SU-DHL-6 (cell line): Measurements from ENCODE around the gene RGS19.

Experiments used
- H2AFZ ChIP-seq: fragments of 200-600 bp; sonication (generic); 2 replicates; pipeline ENCODE4 v1.6.1; 2014; ENCODE audit warnings: low read depth, mild to moderate bottlenecking, moderate library complexity, mixed read lengths, antibody characterized with exemption, low read length; ENCODE audit not compliant: severe bottlenecking
- H3F3A ChIP-seq: fragments of 200-600 bp; shearing (Covaris generic); 2 replicates; pipeline ENCODE4 v1.6.0; 2016; ENCODE audit warnings: antibody characterized with exemption, mild to moderate bottlenecking; ENCODE audit not compliant: insufficient read depth
- H3K27ac ChIP-seq: fragments of 200-600 bp; sonication (generic); 2 replicates; pipeline ENCODE4 v1.5.1; 2016; ENCODE audit warnings: low read depth, mild to moderate bottlenecking, low read length, moderate library complexity, mixed read lengths
- H3K27me3 ChIP-seq: fragments of 200-600 bp; sonication (generic), shearing (Covaris generic); 2 replicates; pipeline ENCODE4 v1.6.0; 2014; ENCODE audit warnings: mild to moderate bottlenecking, low read length
- H3K36me3 ChIP-seq: fragments of 200-600 bp; sonication (generic); 2 replicates; pipeline ENCODE4 v1.6.1; 2014; ENCODE audit warnings: mild to moderate bottlenecking, low read length, mixed read lengths
- H3K4me2 ChIP-seq: fragments of 300-600, 200-600 bp; shearing (Covaris generic), sonication (generic); 2 replicates; pipeline ENCODE4 v1.6.0; 2014; ENCODE audit warnings: low read length, low read depth, mild to moderate bottlenecking; ENCODE audit not compliant: poor library complexity, severe bottlenecking
- H3K4me3 ChIP-seq: fragments of 200-600 bp; sonication (generic); 2 replicates; pipeline ENCODE4 v1.5.1; 2014; ENCODE audit warnings: antibody characterized with exemption, low read length, mild to moderate bottlenecking, mixed read lengths; ENCODE audit not compliant: insufficient read depth, poor library complexity, severe bottlenecking
- H3K79me2 ChIP-seq: fragments of 200-600 bp; sonication (generic); 2 replicates; pipeline ENCODE4 v1.6.1; 2014; ENCODE audit warnings: mild to moderate bottlenecking, low read length, moderate library complexity; ENCODE audit not compliant: insufficient read depth
- H3K9ac ChIP-seq: fragments of 200-600 bp; sonication (generic); 2 replicates; pipeline ENCODE4 v1.7.0; 2014; ENCODE audit warnings: mild to moderate bottlenecking, low read length
- H3K9me2 ChIP-seq: fragments of 200-600 bp; sonication (generic); replicated peaks from 2 replicates; pipeline ENCODE4 v1.6.1; 2014; ENCODE audit warnings: low read length; ENCODE audit not compliant: insufficient read depth
- H3K9me3 ChIP-seq: fragments of 200-600 bp; sonication (generic); 2 replicates; pipeline ENCODE4 v1.6.1; 2014; ENCODE audit warnings: low read length, mixed read lengths; ENCODE audit not compliant: insufficient read depth
- H4K20me1 ChIP-seq: fragments of 200-600 bp; sonication (generic); 2 replicates; pipeline ENCODE4 v1.6.1; 2014; ENCODE audit warnings: low read depth, mild to moderate bottlenecking, antibody characterized with exemption, low read length, moderate library complexity, mixed read lengths
- EZH2phosphoT487 ChIP-seq: fragments of 200-600 bp; sonication (generic), shearing (Covaris generic); conservative IDR thresholded peaks from 2 replicates; pipeline ENCODE4 v1.6.1; 2018; ENCODE audit warnings: mild to moderate bottlenecking, antibody characterized with exemption, low read length, moderate library complexity, mixed read lengths
- TF ChIP-seq, protein P1 (sequence below): fragments of 200-600 bp; sonication (generic); IDR thresholded peaks from one replicate; pipeline ENCODE4 v1.5.1; 2017; ENCODE audit warnings: antibody characterized with exemption, mild to moderate bottlenecking, low read length, moderate library complexity; ENCODE audit not compliant: insufficient read depth, poor library complexity, severe bottlenecking

RGS19 gene

GRCh38 chr20:64031822-64032314 is 47.5 kb downstream of the RGS19 start:
- H3K4me2 ChIP-seq, result no peak overlapping the region
- H3K9me2 ChIP-seq, result no peaks in the 10 kb centered on the region
- no peaks in the 10 kb centered on the region for H3K9me3 ChIP-seq
- no peak overlapping the region for H3K9ac ChIP-seq
- H3F3A ChIP-seq, result no peaks in the 10 kb centered on the region
- no peaks in the 10 kb centered on the region for H3K79me2 ChIP-seq
- H4K20me1 ChIP-seq, result no peaks in the 10 kb centered on the region
- H3K4me3 ChIP-seq, result no peak overlapping the region
- no peaks in the 10 kb centered on the region for H3K27me3 ChIP-seq
- no peak overlapping the region for H2AFZ ChIP-seq
- TF ChIP-seq, protein P1, sequence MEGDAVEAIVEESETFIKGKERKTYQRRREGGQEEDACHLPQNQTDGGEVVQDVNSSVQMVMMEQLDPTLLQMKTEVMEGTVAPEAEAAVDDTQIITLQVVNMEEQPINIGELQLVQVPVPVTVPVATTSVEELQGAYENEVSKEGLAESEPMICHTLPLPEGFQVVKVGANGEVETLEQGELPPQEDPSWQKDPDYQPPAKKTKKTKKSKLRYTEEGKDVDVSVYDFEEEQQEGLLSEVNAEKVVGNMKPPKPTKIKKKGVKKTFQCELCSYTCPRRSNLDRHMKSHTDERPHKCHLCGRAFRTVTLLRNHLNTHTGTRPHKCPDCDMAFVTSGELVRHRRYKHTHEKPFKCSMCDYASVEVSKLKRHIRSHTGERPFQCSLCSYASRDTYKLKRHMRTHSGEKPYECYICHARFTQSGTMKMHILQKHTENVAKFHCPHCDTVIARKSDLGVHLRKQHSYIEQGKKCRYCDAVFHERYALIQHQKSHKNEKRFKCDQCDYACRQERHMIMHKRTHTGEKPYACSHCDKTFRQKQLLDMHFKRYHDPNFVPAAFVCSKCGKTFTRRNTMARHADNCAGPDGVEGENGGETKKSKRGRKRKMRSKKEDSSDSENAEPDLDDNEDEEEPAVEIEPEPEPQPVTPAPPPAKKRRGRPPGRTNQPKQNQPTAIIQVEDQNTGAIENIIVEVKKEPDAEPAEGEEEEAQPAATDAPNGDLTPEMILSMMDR, result no peak
- TF ChIP-seq EZH2phosphoT487, result no peak
- H3K27ac ChIP-seq, result no peak overlapping the region
- H3K36me3 ChIP-seq, result no peaks in the 10 kb centered on the region

DNA sequence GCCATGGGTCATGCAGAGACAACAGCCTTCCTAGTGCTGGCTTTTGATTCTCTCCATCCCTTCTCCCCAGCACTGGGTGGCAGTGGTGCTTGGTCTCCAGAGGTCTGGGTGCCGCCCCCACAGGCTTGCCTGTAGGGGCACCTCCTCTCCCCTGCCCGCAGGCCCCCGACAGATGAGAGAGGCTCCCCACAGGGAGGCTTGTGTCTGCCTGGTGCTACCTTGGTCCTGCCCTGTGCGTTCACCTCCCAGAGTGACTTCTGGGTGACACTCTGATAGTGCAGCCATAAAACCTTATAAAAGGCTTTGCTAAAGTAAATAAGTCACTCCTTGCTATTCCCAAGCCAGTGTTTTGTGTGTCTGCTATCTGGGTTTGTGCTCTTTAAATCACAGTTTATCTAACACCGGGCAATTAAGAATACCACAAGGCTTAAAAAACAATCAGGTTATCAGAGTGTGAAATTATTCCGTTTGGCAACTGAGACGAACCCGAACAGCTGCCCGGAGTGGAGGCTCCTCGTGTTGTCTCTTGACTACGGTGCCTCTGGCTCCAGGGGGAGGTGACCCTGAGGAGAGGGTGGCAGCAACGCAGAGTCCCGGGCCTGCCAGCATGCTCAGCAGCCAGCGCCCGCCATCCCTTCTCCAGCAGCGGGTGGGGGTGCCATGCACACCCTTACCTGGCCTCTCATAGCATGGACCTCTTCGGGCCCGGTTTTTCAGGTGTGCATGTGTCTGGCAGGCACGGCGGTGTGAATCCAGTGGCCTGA is 48.8 kb downstream of the RGS19 start:
- no peaks in the 10 kb centered on the region for H3K36me3 ChIP-seq
- H3K9ac ChIP-seq, result no peak overlapping the region
- no peaks in the 10 kb centered on the region for H3K27me3 ChIP-seq
- H3K4me2 ChIP-seq, result no peak overlapping the region
- H3K9me2 ChIP-seq, result no peaks in the 10 kb centered on the region
- no peak overlapping the region for H3K4me3 ChIP-seq
- H3F3A ChIP-seq, result no peaks in the 10 kb centered on the region
- no peaks in the 10 kb centered on the region for H3K9me3 ChIP-seq
- no peaks in the 10 kb centered on the region for H4K20me1 ChIP-seq
- TF ChIP-seq, protein P1, result no peak
- no peak for TF ChIP-seq EZH2phosphoT487
- no peak overlapping the region for H2AFZ ChIP-seq
- H3K27ac ChIP-seq, result no peak overlapping the region
- H3K79me2 ChIP-seq, result no peaks in the 10 kb centered on the region

GRCh38 chr20:64029293-64030117 is 49.8 kb downstream of the RGS19 start:
- H3K4me2 ChIP-seq, result no peak overlapping the region
- no peaks in the 10 kb centered on the region for H3F3A ChIP-seq
- no peaks in the 10 kb centered on the region for H3K9me3 ChIP-seq
- H3K36me3 ChIP-seq, result no peaks in the 10 kb centered on the region
- no peaks in the 10 kb centered on the region for H4K20me1 ChIP-seq
- no peak overlapping the region for H3K9ac ChIP-seq
- H3K27ac ChIP-seq, result no peak overlapping the region
- H2AFZ ChIP-seq, result no peak overlapping the region
- H3K27me3 ChIP-seq, result no peaks in the 10 kb centered on the region
- no peaks in the 10 kb centered on the region for H3K9me2 ChIP-seq
- H3K79me2 ChIP-seq, result no peaks in the 10 kb centered on the region
- no peak overlapping the region for H3K4me3 ChIP-seq
- TF ChIP-seq EZH2phosphoT487, result no peak
- TF ChIP-seq, protein P1, result no peak
